ENCODE measurements around the gene PANK4.

Gene PANK4

DNA sequence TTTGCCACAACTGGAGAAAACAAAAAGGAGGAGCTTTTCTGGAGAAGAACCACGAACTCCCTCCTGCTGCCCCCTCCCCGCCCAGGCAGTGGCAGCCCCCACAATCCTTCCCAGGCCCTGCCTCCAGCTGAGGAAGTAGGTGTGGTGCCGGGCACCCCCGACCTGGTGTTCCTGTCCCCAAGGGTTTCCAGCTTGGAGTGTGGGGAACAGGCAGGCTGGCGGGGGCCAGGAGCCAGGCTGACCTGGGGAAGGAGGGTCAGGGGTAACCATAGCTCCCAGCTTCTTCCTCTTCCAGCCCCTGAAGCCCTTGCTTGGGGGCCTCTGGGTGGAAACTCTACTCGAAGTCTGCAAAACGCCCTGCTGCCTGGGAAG is 7.9 kb upstream of the PANK4 start:
- H4K20me1 ChIP-seq (ENCODE audit: insufficient read depth), result no peaks in the 10 kb centered on the region
- H3K4me3 ChIP-seq (IDR thresholded peaks at IDR 0.05; ENCODE audit: insufficient read depth, low read depth, low read length), result no peak overlapping the region
- no peak overlapping the region for H3K4me2 ChIP-seq
- H2AFZ ChIP-seq (ENCODE audit: low read depth), result no peak overlapping the region
- H3K4me1 ChIP-seq (ENCODE audit: low read depth, poor library complexity, severe bottlenecking), result no peaks in the 10 kb centered on the region
- H3K27ac ChIP-seq, result no peak overlapping the region
- H3K79me2 ChIP-seq (ENCODE audit: insufficient read depth, low read depth), result no peaks in the 10 kb centered on the region
- H3K9ac ChIP-seq, result no peak overlapping the region
- peaks cover 77% of the 10 kb centered on the region for H3K27me3 ChIP-seq (ENCODE audit: insufficient read depth, low read depth)
- H3K36me3 ChIP-seq (ENCODE audit: insufficient read depth), result no peaks in the 10 kb centered on the region
- TF ChIP-seq, protein P1, sequence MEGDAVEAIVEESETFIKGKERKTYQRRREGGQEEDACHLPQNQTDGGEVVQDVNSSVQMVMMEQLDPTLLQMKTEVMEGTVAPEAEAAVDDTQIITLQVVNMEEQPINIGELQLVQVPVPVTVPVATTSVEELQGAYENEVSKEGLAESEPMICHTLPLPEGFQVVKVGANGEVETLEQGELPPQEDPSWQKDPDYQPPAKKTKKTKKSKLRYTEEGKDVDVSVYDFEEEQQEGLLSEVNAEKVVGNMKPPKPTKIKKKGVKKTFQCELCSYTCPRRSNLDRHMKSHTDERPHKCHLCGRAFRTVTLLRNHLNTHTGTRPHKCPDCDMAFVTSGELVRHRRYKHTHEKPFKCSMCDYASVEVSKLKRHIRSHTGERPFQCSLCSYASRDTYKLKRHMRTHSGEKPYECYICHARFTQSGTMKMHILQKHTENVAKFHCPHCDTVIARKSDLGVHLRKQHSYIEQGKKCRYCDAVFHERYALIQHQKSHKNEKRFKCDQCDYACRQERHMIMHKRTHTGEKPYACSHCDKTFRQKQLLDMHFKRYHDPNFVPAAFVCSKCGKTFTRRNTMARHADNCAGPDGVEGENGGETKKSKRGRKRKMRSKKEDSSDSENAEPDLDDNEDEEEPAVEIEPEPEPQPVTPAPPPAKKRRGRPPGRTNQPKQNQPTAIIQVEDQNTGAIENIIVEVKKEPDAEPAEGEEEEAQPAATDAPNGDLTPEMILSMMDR (conservative IDR thresholded peaks at IDR 0.05; ENCODE audit: low read depth, low read length), result no peak

- Histone ChIP-seq H3K4me2 (no peak overlapping the region), H2AFZ (ENCODE audit: low read depth) (no peak overlapping the region), H3K36me3 (ENCODE audit: insufficient read depth) (no peaks in the 10 kb centered on the region), H3K4me3 (IDR thresholded peaks at IDR 0.05; ENCODE audit: insufficient read depth, low read depth, low read length) (no peak overlapping the region), H3K27me3 (ENCODE audit: insufficient read depth, low read depth) (peaks cover 86% of the 10 kb centered on the region), H4K20me1 (ENCODE audit: insufficient read depth) (no peaks in the 10 kb centered on the region), H3K27ac (no peak overlapping the region), H3K4me1 (ENCODE audit: low read depth, poor library complexity, severe bottlenecking) (no peaks in the 10 kb centered on the region), H3K79me2 (ENCODE audit: insufficient read depth, low read depth) (no peaks in the 10 kb centered on the region), H3K9ac (no peak overlapping the region)
- TF ChIP-seq, protein P1 (conservative IDR thresholded peaks at IDR 0.05; ENCODE audit: low read depth, low read length), result no peak
Measured at GRCh38 chr1:2533365-2533764, 7.0 kb upstream of the PANK4 start.

DNA sequence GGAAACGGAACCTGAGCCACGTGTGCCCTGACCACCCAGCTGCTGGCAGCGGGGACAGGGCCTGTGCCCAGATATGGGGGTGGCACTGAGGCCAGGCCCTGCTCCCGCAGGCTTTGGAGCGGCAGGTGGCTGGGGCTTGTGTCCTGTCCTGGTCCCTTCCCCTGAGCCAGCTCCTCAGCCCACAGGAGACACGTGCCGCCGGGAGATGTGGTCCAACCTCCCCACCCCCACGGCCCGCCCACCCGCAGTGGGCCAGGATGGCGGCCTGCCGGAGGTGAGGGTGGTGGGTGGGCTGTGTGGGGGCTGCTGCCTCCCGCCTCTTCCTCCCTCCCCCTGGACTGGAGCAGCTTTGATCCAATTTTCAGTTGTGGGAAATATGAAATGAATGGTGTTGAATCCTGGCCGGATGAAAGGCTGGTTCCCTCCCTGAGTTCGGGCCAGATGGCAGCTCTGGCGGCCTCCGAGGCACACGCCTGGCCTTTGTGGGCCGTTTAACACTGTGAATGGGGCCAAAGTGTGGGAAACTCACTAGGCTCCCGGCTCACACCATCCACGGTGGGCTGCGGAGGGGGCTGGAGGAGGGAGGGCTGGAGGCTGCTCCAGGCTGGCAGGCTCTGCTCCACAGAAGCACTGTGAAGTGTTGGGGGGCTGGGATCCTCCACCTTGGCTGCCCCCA is 6.2 kb upstream of the PANK4 start:
- Histone ChIP-seq H4K20me1 (ENCODE audit: insufficient read depth) (no peaks in the 10 kb centered on the region), H3K4me3 (IDR thresholded peaks at IDR 0.05; ENCODE audit: insufficient read depth, low read depth, low read length) (no peak overlapping the region), H3K27me3 (ENCODE audit: insufficient read depth, low read depth) (peaks cover 93% of the 10 kb centered on the region), H3K4me2 (no peak overlapping the region), H3K4me1 (ENCODE audit: low read depth, poor library complexity, severe bottlenecking) (no peaks in the 10 kb centered on the region), H3K79me2 (ENCODE audit: insufficient read depth, low read depth) (no peaks in the 10 kb centered on the region), H3K9ac (no peak overlapping the region), H2AFZ (ENCODE audit: low read depth) (no peak overlapping the region), H3K27ac (no peak overlapping the region), H3K36me3 (ENCODE audit: insufficient read depth) (no peaks in the 10 kb centered on the region)
- TF ChIP-seq, protein P1 (conservative IDR thresholded peaks at IDR 0.05; ENCODE audit: low read depth, low read length), result no peak

GRCh38 chr1:2530513-2531361 is 4.3 kb upstream of the PANK4 start:
- H4K20me1 ChIP-seq (ENCODE audit: insufficient read depth), result no peaks in the 10 kb centered on the region
- H3K9ac ChIP-seq, result no peak overlapping the region
- H3K36me3 ChIP-seq (ENCODE audit: insufficient read depth), result no peaks in the 10 kb centered on the region
- no peak overlapping the region for H3K4me3 ChIP-seq (IDR thresholded peaks at IDR 0.05; ENCODE audit: insufficient read depth, low read depth, low read length)
- peaks cover 2% of the 10 kb centered on the region for H3K79me2 ChIP-seq (ENCODE audit: insufficient read depth, low read depth)
- H2AFZ ChIP-seq (ENCODE audit: low read depth), result no peak overlapping the region
- TF ChIP-seq, protein P1 (conservative IDR thresholded peaks at IDR 0.05; ENCODE audit: low read depth, low read length), result no peak
- peaks cover 80% of the 10 kb centered on the region for H3K27me3 ChIP-seq (ENCODE audit: insufficient read depth, low read depth)
- H3K4me1 ChIP-seq (ENCODE audit: low read depth, poor library complexity, severe bottlenecking), result peaks cover 9% of the 10 kb centered on the region
- H3K4me2 ChIP-seq, result no peak overlapping the region
- no peak overlapping the region for H3K27ac ChIP-seq

Data from KMS-11 (cell line).